IMR-90 (cell line): ENCODE results near the gene FOXB1. TPM values are rescaled to one million over a fixed set of nuclear protein-coding genes. Genes with fewer than 3 reads are reported as not detected.

ENCODE experiments used
- ATAC-seq: fragments of 200-7000 bp; cut with Tn5 transposase; 2 replicates; pipeline ENCODE4 v1.9.1; 2020; ENCODE audit warnings: low read depth, mild to moderate bottlenecking, moderate library complexity
- BruUV-seq: library from RNA; stranded (reverse); fragments of 400-500 nt; replicated peaks from 2 replicates; lab custom pipeline; 2021; lab: Mats Ljungman, UMichigan
- CTCF ChIA-PET: fragments of 300-600 bp; formaldehyde crosslinking; extraction: SDS; loops from one replicate; lab custom pipeline; 2021; ENCODE audit warnings: antibody characterized with exemption; lab: Yijun Ruan, JAX
- POLR2A ChIA-PET: fragments of 300-600 bp; sonication (Branson Sonifier 250); formaldehyde crosslinking; loops from one replicate; lab custom pipeline; 2022; ENCODE audit warnings: antibody characterized with exemption; ENCODE audit not compliant: unreplicated experiment; lab: Charles Lee
- DNase-seq: peaks from one replicate; pipeline ENCODE4 v3.0.0; 2013
- H2AFZ ChIP-seq: replicated peaks from 2 replicates; pipeline ENCODE3; 2013; ENCODE audit warnings: low read length, mild to moderate bottlenecking; ENCODE audit not compliant: poor library complexity
- H2AK5ac ChIP-seq: 2 replicates; pipeline ENCODE4 v1.6.1; 2013; ENCODE audit warnings: low read depth, low read length, inconsistent platforms
- H2AK9ac ChIP-seq: replicated peaks from 2 replicates; pipeline ENCODE3; 2013; ENCODE audit warnings: mild to moderate bottlenecking, low read depth, low read length, moderate library complexity; ENCODE audit not compliant: poor library complexity
- H2BK120ac ChIP-seq: 2 replicates; pipeline ENCODE4 v1.6.1; 2013; ENCODE audit warnings: low read depth, low read length, inconsistent platforms
- H2BK15ac ChIP-seq: 3 replicates; pipeline ENCODE4 v1.6.1; 2013; ENCODE audit warnings: low read depth, low read length, inconsistent platforms
- H2BK20ac ChIP-seq: 2 replicates; pipeline ENCODE4 v1.6.1; 2013; ENCODE audit warnings: low read depth, mild to moderate bottlenecking, inconsistent platforms, low read length, moderate library complexity
- H2BK5ac ChIP-seq: 2 replicates; pipeline ENCODE4 v1.6.1; 2013; ENCODE audit warnings: mild to moderate bottlenecking, low read depth, low read length, inconsistent platforms; ENCODE audit not compliant: poor library complexity, severe bottlenecking
- H3K14ac ChIP-seq: replicated peaks from 2 replicates; pipeline ENCODE4 v1.6.1; 2013; ENCODE audit warnings: low read depth, low read length, inconsistent platforms
- H3K18ac ChIP-seq: 2 replicates; pipeline ENCODE4 v1.6.1; 2013; ENCODE audit warnings: low read depth, low read length, control low read depth
- H3K23ac ChIP-seq: 2 replicates; pipeline ENCODE4 v1.6.1; 2013; ENCODE audit warnings: low read depth, low read length, inconsistent platforms
- H3K27ac ChIP-seq: 2 replicates; pipeline ENCODE4 v1.5.1; 2013; ENCODE audit warnings: mild to moderate bottlenecking, control low read depth, low read length; ENCODE audit not compliant: insufficient read depth
- H3K27me3 ChIP-seq: 2 replicates; pipeline ENCODE4 v1.6.1; 2013; ENCODE audit warnings: low read length; ENCODE audit not compliant: control insufficient read depth, insufficient read depth
- H3K36me3 ChIP-seq: 2 replicates; pipeline ENCODE4 v1.6.1; 2013; ENCODE audit warnings: low read length, mixed read lengths; ENCODE audit not compliant: control insufficient read depth, insufficient read depth
- H3K4ac ChIP-seq: 2 replicates; pipeline ENCODE4 v1.6.1; 2013; ENCODE audit warnings: low read depth, low read length, inconsistent platforms
- H3K4me1 ChIP-seq: 2 replicates; pipeline ENCODE4 v1.6.1; 2013; ENCODE audit warnings: low read length, mixed read lengths; ENCODE audit not compliant: control insufficient read depth, insufficient read depth
- H3K4me2 ChIP-seq: 2 replicates; pipeline ENCODE4 v1.6.1; 2013; ENCODE audit warnings: low read depth, mild to moderate bottlenecking, control low read depth, low read length, moderate library complexity
- H3K4me3 ChIP-seq: 2 replicates; pipeline ENCODE4 v1.5.1; 2013; ENCODE audit warnings: low read depth, mild to moderate bottlenecking, control low read depth, low read length, moderate library complexity; ENCODE audit not compliant: insufficient read depth
- H3K56ac ChIP-seq: 2 replicates; pipeline ENCODE4 v1.6.1; 2013; ENCODE audit warnings: low read length, inconsistent platforms; ENCODE audit not compliant: insufficient read depth; ENCODE audit errors: extremely low read depth
- H3K79me1 ChIP-seq, 2 experiments: 2 replicates each; pipeline ENCODE4 v1.6.1; 2013; ENCODE audit warnings: low read length in 2 of 2, inconsistent platforms in 1 of 2, low read depth in 1 of 2
- H3K9ac ChIP-seq: 2 replicates; pipeline ENCODE4 v1.6.1; 2013; ENCODE audit warnings: low read depth, low read length, control low read depth
- H3K9me1 ChIP-seq: 2 replicates; pipeline ENCODE4 v1.6.1; 2013; ENCODE audit warnings: low read length, inconsistent platforms; ENCODE audit not compliant: insufficient read depth
- H3K9me3 ChIP-seq: 2 replicates; pipeline ENCODE4 v1.6.1; 2013; ENCODE audit warnings: low read length; ENCODE audit not compliant: control insufficient read depth, insufficient read depth
- H4K20me1 ChIP-seq: 2 replicates; pipeline ENCODE4 v1.6.1; 2013; ENCODE audit warnings: low read length, inconsistent platforms; ENCODE audit not compliant: insufficient read depth
- H4K5ac ChIP-seq: 2 replicates; pipeline ENCODE4 v1.6.1; 2013; ENCODE audit warnings: mild to moderate bottlenecking, low read depth, low read length, control low read depth
- H4K8ac ChIP-seq, 2 experiments: 2 replicates each; pipeline ENCODE4 v1.6.1; 2013; ENCODE audit warnings: low read depth in 2 of 2, low read length in 2 of 2, control low read depth in 1 of 2, inconsistent platforms in 1 of 2
- H4K91ac ChIP-seq: 2 replicates; pipeline ENCODE4 v1.6.1; 2013; ENCODE audit warnings: low read depth, low read length, inconsistent platforms; ENCODE audit not compliant: insufficient read depth
- BHLHE40 ChIP-seq: fragments of 150-350 bp; IDR thresholded peaks from 2 replicates; pipeline ENCODE4 v1.6.1; 2016; ENCODE audit warnings: mild to moderate bottlenecking, low read depth, low read length
- CHD1 ChIP-seq: IDR thresholded peaks from 2 replicates; pipeline ENCODE4 v1.6.1; 2012; ENCODE audit warnings: low read depth, low read length, improper control_type of control experiment
- MAZ ChIP-seq: IDR thresholded peaks from 2 replicates; pipeline ENCODE4 v1.6.1; 2012; ENCODE audit warnings: low read depth, mild to moderate bottlenecking, low read length, improper control_type of control experiment, moderate library complexity, borderline replicate concordance
- POLR2A ChIP-seq: IDR thresholded peaks from 2 replicates; pipeline ENCODE4 v1.6.1; 2012; ENCODE audit warnings: mild to moderate bottlenecking, low read depth, low read length
- RAD21 ChIP-seq: IDR thresholded peaks from 2 replicates; pipeline ENCODE4 v1.6.1; 2012; ENCODE audit warnings: low read length, improper control_type of control experiment
- RCOR1 ChIP-seq: IDR thresholded peaks from 2 replicates; pipeline ENCODE4 v1.6.1; 2012; ENCODE audit warnings: mild to moderate bottlenecking, low read length, improper control_type of control experiment; ENCODE audit not compliant: insufficient replicate concordance
- WGBS, 2 experiments: methylation state at CpG; one replicate each; pipeline versions ENCODE4 v1.1.5 to v1.1.7; 2013; ENCODE audit warnings: missing lambda C conversion rate in 2 of 2; ENCODE audit not compliant: insufficient read length in 1 of 2; ENCODE audit errors: extremely low coverage in 2 of 2; 5-methylcytosine and 5-hydroxymethylcytosine counted together
- dilution Hi-C: fragments of 300-500 bp; cut with HindIII; formaldehyde crosslinking; loops from one replicate; pipeline ENCODE4 v1.14.3; 2018; ENCODE audit warnings: low sequenced_read_pairs; ENCODE audit not compliant: unreplicated experiment
- in situ Hi-C: fragments of 300-500 bp; cut with MboI; formaldehyde crosslinking; loops from 3 replicates; pipeline ENCODE4 v1.14.3; 2019; ENCODE audit warnings: low sequenced_read_pairs, inconsistent platforms, mixed read lengths
- intact Hi-C: fragments of 100-400 bp; cut with micrococcal nuclease; formaldehyde crosslinking; loops from 2 replicates; pipeline ENCODE4 v1.10.0; 2022
- polyA plus RNA-seq, 3 experiments: library from polyadenylated mRNA; depleted of rRNA; stranded (reverse); fragments of >200 nt; gene quantifications; 2 replicates each; pipeline ENCODE4 v1.2.3, GENCODE V29; 2012; ENCODE audit warnings: low replicate concordance in 1 of 3
- total RNA-seq: library from RNA; depleted of rRNA; stranded (reverse); fragments of >200 nt; gene quantifications from 2 replicates; pipeline ENCODE4 v1.2.3, GENCODE V29; 2012

The FOXB1 gene
- total and polyA plus RNA-seq, 2 of the 4 experiments (the other 2 are of a cell fraction): not detected

DNA sequence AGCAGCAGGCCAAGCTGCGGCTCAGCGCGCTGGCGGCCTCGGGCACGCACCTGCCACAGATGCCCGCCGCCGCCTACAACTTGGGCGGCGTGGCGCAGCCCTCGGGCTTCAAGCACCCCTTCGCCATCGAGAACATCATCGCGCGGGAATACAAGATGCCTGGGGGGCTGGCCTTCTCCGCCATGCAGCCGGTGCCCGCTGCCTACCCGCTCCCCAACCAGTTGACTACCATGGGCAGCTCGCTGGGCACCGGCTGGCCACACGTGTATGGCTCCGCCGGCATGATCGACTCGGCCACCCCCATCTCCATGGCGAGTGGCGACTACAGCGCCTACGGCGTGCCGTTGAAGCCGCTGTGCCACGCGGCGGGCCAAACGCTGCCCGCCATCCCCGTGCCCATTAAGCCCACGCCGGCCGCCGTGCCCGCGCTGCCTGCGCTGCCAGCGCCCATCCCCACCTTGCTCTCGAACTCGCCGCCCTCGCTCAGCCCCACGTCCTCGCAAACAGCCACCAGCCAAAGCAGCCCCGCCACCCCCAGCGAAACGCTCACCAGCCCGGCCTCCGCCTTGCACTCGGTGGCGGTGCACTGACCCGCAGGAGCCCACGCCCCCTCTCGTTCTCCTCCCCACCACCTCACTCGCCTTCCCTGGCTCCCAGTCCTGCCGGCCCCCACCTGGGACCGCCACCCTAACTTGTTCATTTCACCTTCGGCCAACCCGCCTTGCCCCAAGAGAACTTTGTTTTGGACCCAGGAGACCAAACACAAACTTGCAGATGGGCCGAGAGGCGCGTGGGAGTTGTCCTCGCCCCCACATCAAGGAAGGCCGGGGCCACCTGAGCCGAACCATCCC is 1.5 kb downstream of the FOXB1 start (continued):
- TF ChIP-seq MAZ: no peak

DNA sequence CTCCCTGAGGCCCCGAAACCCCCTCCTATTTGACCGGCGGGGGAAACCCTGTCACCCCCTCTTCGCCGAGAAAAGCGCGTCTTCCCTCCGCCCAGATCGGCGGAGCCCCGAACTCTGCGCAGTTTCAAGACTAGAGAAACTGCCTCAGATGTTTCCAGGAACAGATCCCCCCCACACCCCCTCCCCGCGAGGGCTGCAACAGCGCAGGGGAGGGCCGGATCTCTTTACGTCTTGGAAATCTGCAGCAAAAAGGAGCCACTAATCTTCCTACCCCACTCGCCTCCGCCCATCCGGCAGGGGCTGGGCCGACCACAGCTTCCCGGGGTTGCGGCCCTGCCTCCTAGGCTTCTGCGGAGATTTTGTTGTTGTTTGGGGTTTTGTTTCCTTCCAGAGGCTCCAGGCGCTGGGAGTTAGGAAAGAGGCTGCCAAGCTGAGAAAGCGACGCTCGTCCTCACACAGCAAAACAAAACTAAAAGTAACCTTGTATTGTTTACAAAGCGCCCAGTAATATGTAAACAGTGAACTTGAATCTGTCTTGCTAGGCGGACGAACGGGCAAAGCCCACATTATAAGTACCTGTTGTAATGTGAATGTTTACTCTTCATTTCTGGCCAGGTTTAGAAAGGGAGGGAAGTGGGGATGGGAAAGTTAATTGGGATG is 2.2 kb downstream of the FOXB1 start:
- POLR2A ChIA-PET: interaction anchor here (0.6 kb wide), 1 partner anchor 1673 kb away, joined by 6 read pairs; no protein-coding TSS in a partner anchor
- no peak overlapping the region for H3K4ac ChIP-seq

More for the DNA sequence above, 2.2 kb downstream of the FOXB1 start:
- H2BK20ac ChIP-seq: no peak overlapping the region
- H4K8ac ChIP-seq: no peak overlapping the region
- intact Hi-C loops (no loop called here), dilution Hi-C loops (no loop called here), in situ Hi-C loops (no loop called here)
- no peak overlapping the region for H3K14ac ChIP-seq
- H3K23ac ChIP-seq: no peak overlapping the region
- no peak overlapping the region for H2BK5ac ChIP-seq
- peaks cover 79% of the 10 kb centered on the region for H3K27me3 ChIP-seq
- no peak overlapping the region for H2BK120ac ChIP-seq
- peak overlapping the region; percentile 85 for H2AFZ ChIP-seq
- H3K18ac ChIP-seq: no peak overlapping the region
- peak overlapping the region; percentile 50 for H3K4me3 ChIP-seq
- no peak overlapping the region for H2BK15ac ChIP-seq
- H4K20me1 ChIP-seq: no peaks in the 10 kb centered on the region
- DNase-seq (peak; percentile 2), ATAC-seq (peak; percentile 85)
- no peaks in the 10 kb centered on the region; the same call in 1 of the 2 replicates for H3K4me1 ChIP-seq
- no peak overlapping the region for H3K56ac ChIP-seq
- no peaks in the 10 kb centered on the region for H3K9me1 ChIP-seq
- 3% methylated on average over 8 of the region's 32 CpGs; no CpG with 5 or more reads in 1 of the 2 experiments for WGBS, 2 experiments
- no peaks in the 10 kb centered on the region; the same call in 1 of the 2 replicates for H3K9me3 ChIP-seq
- H2AK9ac ChIP-seq: peak overlapping the region; percentile 37
- H3K79me1 ChIP-seq: no peaks in the 10 kb centered on the region
- TF ChIP-seq POLR2A (no peak), CHD1 (no peak), BHLHE40 (no peak), RAD21 (no peak), RCOR1 (no peak)
- peak overlapping the region; percentile 83 for H3K4me2 ChIP-seq
- no peak overlapping the region for H3K9ac ChIP-seq
- no peaks in the 10 kb centered on the region for H3K36me3 ChIP-seq
- H4K5ac ChIP-seq: no peak overlapping the region
- CTCF ChIA-PET: interaction anchor here (0.5 to 0.7 kb wide), 2 partner anchors 11 to 145 kb away, joined by 3 to 4 read pairs; no protein-coding TSS in a partner anchor
- no peak overlapping the region for H4K91ac ChIP-seq
- no peak overlapping the region for H3K27ac ChIP-seq
- H2AK5ac ChIP-seq: no peak overlapping the region
- no TSS peak for BruUV-seq
